RCC 7860 (cell line): Measurements from ENCODE around the gene PLIN1.

Source experiments
- DNase-seq: peaks from one replicate; pipeline ENCODE4 v3.0.0-alpha.2; 2015; ENCODE audit warnings: low spot score
- FAIRE-seq: peaks from 2 replicates; lab custom pipeline; 2012; peaks lifted over from hg19 to GRCh38; lab: Jason Lieb, UNC

Gene PLIN1

DNA sequence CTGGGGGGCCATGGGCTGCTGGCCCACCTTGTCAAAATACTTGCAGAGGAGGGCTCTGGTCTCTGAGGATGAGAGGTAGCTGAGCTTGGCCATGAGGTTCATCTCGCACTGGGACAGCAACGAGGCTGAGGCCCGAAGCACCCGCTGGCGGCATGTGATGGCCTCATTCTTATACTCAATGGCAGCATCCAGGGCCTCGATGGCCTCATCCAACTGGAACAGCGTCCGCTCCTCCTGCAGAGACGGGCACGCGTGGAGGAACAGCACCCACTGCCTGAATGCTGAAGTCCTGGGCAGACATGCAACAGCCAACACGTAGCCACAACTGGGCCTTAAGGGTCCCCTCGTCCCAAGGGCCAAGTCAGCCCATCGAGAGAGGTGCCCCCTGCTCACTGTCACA is 48.9 kb downstream of the PLIN1 start:
- FAIRE-seq (no peak), DNase-seq (no peak)

DNA sequence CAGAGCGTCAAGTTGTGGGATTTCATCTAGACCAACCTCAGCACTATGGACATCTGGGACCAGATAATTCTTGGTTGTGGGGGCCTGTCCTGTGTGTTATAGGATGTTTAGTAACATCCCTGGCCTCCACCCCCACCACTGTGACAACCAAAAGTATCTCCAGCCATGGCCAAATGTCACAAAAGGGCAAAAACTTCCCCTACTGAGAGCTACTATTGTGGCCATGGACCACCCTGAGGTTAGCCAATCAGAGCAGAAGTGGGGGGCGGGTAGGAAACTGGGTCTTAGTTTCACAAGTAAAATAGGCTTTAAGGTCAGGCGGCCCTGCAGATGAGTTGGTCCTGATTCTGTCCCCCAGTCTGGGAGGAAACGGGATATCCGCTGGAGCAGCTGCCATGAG is 49.3 kb downstream of the PLIN1 start:
- FAIRE-seq (no peak), DNase-seq (no peak)

DNA sequence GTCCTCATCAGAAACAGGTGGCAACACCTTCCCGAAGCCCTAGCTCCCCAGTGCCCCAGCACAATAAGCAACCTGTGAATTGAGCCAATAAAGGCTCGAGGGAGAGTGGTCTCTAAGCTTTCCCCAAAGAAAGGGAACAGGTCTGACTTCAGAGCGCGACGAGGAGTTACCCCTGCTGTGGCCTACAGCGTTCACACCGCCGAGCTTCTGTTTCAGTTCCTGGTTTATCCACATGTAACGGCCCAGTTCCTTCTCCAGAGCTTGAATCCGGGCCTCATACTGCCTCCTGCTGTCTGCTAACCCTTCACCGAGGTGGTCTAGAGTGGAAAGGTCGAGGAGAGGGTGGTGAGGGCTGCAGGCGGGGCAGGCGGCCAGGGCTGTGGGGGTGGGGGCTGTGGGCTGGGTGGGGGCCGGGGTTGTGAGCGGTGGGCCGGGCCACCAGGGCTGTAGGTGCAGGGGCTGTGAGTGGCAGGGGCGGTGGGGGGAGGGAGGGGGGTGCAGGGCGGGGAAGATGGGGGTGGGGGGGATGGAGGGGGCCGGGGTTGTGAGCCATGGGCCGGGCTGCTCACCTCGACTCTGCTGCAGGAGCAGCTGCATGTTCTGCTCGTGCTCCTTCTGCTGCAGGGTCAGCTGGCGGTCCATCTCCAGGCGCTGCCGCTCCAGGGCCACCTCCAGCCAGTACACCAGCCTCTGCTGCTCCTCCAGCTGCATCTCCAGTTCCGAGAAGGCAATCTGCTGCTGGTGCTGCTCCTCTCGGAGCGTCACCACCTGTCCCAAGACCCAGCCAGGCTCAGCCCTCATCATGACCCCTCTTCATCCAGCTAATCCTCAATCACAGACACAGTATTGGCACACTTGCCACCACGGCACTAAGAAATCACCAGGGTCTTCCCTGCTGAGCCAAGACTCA is 50.1 kb downstream of the PLIN1 start:
- FAIRE-seq, result no peak
- DNase-seq, result no peak

DNA sequence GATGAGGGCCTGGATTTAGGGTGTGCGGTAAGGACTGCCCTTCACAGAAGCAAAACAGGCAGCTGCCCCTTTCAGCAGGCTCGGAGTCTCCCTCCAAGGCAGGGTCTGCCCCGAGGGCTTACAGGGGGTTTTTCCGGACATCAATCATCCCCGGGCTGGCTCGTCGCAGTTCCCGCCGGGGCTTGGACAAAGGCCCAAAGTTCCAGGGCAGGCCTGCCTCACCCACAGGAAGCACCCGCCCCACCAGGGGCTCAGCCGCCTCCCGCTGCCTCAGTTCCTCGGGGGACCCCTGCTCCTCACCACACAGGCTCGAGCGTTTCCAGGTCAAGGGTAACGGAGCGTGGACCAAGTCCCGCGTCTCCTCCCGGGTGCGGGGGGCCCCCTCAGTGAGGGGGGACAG is 50.9 kb downstream of the PLIN1 start:
- DNase-seq (no peak), FAIRE-seq (no peak)

DNA sequence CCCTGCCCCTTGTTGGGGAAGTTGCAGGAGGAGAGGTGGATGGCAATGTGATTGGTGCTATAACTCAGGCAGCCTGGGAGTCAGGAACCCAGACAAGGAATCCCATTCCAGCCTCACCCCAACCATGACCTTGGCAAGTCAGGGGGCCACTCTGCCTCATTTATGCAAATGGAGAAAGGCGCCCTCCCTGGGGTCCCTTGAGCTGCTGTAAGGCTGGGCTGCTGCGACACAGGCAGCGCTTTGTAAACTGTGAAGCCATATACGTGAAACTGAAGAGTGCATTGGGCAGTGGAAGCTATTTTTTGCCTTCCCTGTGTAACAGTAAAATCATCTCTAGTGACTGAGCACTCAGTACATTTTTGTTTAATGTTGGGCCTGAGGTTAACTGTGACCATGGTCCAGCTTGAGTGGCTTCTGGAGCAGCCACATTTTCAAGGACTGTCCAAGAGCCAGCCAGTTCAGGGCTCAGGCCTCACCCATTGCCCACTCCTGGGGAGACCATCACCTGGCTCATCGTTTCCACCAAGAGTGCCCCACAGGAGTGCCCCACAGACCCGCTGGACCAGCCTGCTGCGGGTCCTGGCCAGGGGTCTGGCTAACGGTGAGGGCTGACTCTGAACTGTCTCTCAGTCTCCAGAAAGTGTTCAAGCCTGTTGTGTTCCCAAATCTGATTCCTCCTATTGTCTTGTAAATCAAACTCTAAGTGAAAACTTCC is 51.8 kb downstream of the PLIN1 start:
- DNase-seq (no peak), FAIRE-seq (no peak)

DNA sequence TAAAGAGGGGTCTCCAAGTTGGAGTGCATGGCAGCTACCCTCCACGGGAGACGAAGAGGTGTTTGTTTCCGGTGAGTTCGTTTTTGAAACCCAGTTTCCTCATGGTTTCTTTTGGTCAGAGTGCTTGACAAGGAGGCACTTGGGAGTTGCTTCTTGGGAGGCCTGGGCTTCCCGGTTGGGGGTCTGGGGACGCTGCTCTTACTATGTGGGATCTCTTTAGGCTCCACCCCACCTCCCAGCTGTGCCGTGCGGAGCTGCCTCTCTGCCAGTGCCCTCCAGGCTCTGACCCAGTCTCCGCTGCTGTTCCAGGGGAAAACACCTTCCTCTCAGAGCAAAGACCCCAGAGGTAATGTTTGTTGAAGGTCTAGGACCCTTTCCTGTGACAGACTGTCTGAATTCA is 53.5 kb downstream of the PLIN1 start:
- FAIRE-seq (no peak), DNase-seq (no peak)

DNA sequence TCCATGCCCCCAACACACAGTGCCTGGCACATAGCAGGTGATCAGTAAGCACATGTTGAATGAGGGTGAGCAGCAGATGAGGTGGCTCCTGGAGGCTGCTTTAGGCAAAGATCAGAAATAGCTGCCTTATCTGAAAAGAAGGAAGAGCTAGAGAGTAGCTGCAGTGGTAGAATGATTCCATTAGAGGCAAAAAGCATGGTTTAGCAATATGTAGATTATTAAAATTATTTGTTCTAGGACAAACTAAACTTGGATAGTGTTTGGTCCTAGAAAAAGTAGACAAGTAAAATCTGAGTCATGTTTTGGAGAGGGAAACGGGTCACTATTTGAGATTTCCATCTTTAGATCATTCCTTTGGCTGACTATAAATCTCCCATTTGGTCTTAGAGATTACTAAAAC is 56.0 kb downstream of the PLIN1 start:
- FAIRE-seq (no peak), DNase-seq (no peak)

DNA sequence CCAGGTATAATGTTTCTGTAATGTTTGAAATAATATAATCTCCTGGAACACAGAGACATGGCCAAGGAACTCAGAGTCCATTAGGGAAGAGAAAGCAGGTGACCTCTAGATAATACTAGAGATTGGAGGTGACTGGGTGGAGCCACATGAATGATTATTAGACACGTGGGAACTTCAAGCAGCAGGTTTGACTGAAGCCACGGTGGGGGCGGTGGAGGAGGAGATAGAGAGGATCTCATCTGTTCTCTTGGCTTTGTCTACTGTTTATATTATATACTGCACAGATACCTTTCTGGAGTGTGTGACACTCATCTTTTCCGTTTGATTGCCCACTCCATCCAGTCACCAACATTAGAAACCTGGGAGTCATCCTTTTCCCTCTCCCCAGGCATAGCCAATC is 57.6 kb downstream of the PLIN1 start:
- FAIRE-seq (no peak), DNase-seq (no peak)

DNA sequence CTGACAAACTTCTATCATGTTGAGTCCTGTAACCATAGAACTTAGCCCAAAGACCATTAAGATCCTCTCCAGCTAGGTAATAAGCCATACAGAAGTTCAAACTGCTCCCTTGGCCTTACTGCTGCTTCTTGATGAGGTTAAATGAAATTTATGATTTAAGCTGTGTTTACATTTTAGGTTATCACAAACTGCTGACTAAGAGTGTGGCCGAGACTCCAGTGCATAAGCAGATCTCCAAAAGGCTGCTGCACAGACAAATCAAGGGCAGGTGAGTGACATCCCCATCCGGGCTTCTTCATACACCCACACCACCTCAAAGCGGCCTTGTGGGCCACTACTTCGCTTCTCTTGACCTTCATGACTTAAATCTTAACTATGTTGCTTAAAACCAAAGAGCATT is 62.9 kb downstream of the PLIN1 start:
- FAIRE-seq (no peak), DNase-seq (no peak)

DNA sequence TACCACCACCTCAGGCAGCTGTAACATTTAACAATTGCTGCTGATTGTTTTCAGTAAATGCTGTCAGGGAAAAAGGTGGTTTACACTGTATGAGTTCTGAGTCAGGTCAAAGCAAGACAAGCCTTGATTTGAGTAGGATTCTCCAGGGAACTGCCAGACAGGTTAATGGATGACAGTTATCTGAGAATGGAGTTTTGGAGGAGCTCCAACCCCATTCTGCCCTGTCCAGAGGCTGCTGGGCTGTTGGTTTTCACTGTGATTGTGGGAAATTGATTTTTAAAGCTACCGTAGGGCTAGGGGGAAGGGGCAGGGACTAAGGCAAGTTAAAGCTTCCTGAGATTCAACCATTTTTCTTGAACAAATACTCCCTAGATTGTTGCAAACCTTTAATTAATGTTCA is 64.0 kb downstream of the PLIN1 start:
- no peak for FAIRE-seq

More for the DNA sequence above, 64.0 kb downstream of the PLIN1 start:
- no peak for DNase-seq
